GM21381 (cell line): ENCODE data around the gene LYRM4.

ENCODE experiments used
- ATAC-seq: cut with Tn5 transposase; IDR thresholded peaks from one replicate; pipeline ENCODE4 v1.9.1; 2021; ENCODE audit warnings: mild to moderate bottlenecking, moderate library complexity; ENCODE audit not compliant: unreplicated experiment

Gene LYRM4

DNA sequence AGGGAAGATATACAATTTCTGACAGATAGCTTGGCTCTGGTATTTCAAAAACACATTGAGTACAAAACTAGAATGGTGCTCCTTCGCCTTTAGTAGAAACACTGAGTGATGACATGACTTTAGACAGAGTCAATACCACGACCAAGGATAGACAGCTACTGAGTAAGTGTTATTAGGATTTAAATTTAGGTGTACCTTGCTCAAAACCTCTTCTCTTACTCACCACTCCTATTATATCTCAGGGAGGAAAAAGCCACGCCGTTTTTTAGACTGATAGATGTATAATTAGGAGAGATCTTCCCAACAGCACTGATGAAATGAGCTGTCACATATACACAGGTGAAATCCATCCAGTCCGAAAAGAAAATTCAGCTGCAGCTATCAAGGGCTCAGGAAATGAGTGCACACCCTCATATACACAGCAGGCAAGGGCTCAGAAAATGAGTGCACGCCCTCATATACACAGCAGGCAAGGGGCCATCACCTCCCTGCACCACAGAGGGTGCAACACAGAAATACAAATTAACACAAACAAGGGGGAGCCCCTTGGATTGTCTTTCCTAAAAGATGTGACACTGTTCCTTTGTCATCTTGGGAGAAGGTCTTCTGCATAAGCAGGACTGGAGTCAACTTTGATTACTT, 53.7 kb downstream of the LYRM4 start:
- no peak for ATAC-seq

DNA sequence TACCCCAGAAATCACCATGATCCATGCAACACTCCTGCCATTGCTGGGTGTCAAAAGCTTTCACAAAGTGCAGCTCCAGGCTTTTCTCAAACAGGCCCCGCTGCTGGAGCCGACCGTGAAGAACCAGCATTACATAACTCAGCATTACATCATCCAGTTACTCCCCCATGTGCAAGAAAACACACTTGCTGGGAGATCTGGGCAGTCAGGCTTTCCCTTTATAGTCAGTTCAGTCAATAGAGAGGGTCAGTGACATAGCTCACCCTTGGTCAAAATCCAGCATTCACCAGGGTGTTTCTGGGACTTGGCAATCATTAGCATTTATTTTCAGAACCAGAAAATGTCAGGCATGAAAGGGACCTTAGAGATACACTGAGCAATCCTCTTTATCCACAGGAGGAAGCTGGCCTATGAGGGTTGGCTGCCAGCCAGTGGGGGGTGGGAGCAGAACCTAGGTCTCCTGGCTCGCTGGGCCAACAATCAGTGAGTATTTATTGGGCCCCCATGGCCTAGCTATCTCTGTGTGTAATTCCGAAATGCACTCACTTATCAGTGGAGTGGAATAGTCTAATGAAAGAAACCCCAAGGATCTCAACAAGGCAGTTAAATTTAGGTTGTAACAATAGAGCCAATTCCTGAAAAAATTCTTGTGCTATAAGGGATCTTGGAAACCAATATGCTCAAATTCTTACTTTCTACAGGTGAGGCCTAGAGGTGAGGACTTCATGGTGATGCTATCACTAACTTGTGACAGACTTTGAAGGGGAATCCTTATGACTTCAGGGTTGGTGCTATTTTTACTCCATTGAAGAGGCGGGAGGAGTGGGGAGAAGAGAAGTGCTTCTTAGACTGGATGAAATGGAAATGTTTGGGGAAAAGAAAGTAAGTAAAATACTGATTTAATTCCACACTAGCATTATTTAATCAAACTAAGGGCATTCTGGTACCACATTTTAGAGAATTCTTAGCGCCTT, 54.6 kb downstream of the LYRM4 start:
- ATAC-seq, result no peak

DNA sequence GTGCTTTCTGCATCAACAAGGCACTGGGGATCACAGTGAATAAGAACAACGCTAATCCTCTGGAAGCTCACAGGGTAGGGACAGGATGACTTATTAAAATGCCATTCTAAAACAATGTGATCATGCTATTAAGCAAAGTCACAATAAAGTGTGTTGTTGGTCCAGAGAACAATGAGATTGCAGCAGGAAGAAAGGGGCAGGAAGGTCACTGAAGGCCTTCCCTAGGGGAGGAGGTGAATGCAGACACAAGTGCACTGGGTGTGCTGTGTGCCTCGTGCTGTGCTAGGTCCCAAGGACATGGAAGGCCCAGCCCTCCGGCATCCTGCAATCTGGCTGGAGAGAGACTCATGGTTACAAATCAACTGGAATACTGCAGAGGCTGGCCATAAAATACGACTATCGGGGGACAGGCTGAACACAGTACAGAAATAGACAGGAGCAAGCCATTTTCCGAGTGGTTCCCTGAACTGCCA, 55.7 kb downstream of the LYRM4 start:
- no peak for ATAC-seq

DNA sequence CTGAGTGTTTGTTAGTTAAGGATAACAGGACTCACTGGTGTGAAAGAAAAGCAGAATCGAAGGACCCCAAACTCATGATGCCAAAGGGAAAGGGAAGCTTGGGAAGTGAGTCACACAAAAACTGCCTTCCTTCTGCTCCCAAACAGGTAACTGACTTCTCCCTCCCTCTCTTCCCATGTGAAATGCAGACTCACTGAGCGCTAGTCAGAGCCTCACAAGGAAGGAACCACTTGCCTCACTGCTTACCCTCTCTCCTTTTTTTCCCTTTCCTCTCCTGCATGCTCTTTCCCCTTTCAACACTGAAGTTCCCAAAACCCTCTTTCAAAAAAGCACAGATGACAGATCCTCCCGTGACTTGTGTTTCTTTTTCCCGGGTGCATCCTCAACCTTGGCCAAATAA, 56.4 kb downstream of the LYRM4 start:
- ATAC-seq, result no peak

DNA sequence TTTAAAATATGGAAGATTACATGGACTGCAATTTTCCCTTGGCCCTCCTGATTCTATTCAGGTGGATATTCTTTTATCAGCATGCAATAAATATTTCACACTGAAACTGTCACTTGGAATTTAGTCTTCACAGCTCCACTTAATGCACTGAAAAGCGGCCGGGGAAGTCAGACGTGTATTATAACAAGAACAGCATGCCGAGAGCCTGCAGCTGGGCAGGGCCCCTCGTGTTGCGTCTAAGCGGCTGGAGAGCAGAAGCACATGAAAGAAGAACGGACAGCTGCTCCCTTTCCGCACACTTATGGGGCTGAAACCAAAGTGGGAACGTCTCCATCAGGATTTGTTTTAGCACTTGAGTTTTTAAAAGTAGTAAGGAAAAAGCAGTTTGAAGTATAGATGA, 57.2 kb downstream of the LYRM4 start:
- no peak for ATAC-seq

DNA sequence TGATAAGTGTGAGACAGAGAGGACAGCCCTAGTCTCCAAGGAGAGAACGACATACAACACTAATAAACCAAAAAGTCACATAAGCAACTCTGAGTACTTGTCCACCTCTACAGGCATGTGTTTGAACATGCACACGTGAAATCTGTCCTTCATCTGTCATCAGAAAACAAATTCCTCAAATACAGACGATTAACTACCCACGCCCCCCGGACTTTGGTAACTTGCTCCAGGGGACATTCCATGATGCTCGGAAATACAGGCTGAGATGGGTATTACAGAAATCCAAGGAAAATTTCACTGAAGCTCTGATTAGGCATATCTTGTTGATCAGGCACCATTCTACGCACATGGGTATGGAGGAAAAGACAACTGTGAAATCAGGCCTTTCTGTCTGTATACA, 57.8 kb downstream of the LYRM4 start:
- no peak for ATAC-seq

DNA sequence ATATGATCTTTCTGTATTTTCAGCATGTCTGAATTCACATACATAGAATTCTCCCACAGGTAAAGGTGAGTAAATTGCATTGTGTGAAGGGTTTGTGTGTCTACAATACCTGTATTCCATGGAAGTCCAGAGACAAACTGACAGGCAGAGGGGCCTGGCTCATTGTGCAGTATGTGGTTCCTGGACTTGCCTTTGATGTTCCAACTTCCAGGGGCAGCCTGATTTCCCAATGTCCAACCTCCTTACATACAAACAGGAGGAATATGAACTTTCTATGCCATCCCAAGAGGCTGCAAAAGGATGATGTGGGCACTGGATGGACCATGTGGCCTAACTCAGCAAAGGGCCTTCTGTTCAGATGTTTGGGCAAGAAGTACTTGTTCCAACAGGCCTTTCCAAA, 58.5 kb downstream of the LYRM4 start:
- ATAC-seq, result no peak

DNA sequence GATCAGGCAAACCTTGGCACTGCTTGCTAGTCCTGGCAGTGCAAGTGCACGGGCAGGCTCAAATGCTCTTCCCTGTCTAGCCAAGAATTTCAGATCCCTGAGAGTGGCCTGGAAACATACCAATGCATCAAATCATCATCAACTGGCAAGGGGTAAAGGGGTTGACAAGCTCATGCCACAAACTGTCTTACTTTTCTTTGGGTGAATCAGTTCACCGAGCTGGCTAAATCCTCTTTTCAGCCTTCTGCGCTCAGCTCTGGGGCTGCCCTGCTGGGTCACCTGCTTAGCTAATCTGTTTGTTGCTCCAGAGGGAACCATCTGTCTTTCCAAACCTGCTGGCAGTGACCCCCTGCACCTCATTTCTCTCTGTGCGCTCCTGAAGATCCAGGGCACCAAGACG, 59.5 kb downstream of the LYRM4 start:
- ATAC-seq, result no peak

DNA sequence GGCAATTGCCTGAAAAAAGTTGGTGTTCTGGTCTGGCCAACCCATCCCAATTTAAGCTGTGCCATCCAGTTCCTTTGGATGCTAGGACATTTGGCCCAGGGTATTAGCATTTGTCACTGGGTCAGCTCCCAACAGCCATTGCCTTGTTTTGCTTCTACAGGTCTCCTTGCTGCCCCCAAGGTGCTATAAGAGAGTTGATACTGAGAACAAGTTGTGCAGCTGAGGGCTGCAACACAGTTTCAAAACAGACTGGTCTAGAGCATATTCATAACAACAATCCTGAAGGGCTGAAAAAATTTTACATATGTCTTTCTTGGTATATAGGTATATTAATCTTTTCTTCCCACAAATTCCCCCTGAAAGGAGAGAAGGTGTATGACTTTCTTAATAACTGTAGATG, 61.0 kb downstream of the LYRM4 start:
- no peak for ATAC-seq

DNA sequence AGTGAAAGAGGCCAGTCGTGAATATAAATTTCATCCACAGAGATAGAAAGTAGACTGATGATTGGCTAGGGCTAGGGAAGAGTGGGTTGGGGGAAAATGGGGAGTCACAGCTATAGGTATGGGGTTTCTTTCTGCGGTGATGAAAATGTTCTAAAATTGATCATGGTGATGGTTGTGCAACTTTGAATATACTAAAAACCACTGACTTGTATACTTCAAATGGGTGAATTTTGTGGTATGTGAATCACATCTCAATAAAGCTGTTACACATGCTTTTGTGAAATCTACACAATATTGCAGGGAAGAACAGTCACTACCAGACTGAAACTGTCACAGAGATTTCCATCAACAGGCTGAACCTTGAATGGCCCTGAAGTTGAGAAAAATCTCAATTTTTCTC, 61.5 kb downstream of the LYRM4 start:
- ATAC-seq, result no peak

DNA sequence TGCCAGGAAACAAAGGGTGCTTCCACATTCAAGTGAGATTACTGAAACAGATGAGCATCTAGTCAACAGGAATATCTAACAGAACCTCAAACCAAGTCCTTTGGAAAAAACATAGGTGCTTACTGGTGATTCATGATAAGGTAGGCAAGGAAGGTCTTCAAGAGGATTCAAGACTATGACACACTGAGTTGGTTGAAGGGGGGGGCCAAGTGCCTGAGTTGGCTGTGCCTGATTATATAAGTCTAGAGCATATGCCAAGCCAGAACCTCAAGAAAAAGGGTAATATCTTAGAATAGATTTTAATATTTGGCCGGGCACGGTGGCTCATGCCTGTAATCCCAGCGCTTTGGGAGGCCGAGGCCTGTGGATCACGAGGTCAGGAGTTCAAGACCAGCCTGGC, 63.7 kb downstream of the LYRM4 start:
- no peak for ATAC-seq

DNA sequence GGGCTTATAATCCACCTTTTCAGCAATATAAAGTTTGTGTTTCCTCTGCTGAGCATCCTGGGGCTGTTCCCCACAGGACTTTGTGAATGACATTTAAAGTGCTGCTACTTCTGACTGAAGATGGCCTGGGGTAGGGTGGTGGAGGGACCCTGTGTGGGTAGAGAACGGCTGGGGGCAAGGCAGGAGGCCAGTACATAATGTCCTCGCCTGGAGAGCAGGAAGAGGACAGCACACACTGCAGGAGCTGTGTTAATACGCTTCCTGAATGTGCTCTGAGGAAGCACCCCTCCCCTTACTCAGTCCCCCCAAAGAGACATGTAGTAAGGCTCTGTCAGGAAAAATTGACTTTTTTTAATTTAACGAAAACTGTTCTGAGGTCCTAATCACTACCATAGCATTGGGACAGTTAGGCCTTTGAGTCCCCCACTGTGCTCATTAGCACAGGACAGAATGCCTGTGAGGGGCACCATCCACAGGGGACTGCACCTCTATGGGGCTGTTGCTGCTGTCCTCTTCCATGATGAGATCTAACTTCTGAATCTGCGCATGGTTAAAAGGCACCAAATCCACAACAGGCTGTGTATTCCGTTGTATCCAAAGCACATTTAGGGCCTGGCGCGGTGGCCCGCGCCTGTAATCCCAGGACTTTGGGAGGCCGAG, 68.5 kb downstream of the LYRM4 start:
- ATAC-seq, result no peak

DNA sequence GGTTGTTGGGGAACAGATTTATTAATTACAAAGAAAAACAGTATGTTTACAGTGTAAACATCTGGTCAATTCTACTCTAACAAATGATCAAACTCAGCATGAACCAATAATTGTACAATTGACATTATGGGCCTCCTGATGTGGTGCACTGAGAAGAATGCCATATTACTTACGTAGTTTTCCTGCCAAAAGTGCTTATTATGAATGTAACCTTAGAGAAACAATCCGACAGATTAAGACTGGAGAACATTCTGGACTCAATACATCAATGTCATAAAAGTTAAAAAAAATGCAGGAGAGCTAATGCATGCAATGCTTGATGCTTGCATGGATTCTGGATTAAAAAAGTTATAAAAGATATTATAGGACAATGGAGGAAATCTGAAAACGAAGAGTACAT, 69.0 kb downstream of the LYRM4 start:
- ATAC-seq, result no peak

DNA sequence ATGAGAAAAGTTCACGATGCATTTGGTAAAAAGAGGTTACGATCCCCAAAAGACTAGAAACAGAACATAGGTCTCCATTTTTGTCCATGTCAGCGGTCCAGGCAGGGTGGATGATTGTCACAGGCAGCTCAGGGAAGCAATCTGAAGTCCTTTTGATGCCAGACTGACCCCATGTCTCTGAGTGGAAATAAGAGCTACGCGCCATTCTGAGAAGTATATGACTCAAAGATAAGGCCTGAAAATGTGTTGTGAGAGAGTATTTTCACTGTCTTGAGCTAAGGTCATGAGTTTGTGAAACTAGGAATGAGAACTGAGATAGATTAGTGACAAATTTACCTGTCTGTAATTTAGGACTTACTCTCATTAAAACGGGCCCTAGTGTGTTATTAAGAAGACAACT, 69.5 kb downstream of the LYRM4 start:
- ATAC-seq, result peak; percentile 72

DNA sequence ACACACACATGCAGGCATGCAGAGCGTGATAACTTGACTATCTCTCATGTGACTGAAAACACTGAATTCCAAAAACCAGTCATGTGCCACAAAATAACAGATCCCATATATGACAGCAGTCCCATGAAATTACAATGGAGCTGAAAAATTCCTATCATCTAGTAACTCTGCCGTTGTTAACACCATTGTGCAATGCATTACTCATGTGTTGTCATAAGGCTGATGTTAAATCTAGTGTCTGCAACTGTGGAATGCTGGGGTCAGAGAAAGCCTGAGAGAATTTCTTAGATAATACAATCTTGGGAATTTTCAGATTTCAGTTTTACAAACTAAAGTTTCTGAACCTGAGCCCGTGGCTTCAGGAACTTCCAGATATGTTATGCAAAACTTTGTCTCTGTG, 70.2 kb downstream of the LYRM4 start:
- no peak for ATAC-seq

DNA sequence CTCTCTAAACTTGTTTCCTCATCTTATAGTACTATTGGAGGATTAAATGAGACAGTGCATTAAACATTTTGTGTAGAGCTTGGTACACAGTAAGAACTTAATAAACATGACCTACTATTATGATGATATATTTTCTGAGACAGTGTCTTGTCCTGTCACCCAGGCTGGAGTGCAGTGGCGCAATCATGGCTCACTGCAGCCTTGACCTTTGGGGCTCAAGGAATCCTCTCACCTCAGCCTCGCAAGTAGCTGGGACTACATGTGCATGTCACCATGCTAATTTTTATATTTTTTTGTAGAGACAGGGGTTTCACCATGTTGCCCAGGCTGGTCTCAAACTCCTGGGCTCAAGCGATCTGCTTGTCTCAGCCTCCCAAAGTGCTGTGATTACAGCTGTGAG, 72.1 kb downstream of the LYRM4 start:
- no peak for ATAC-seq

DNA sequence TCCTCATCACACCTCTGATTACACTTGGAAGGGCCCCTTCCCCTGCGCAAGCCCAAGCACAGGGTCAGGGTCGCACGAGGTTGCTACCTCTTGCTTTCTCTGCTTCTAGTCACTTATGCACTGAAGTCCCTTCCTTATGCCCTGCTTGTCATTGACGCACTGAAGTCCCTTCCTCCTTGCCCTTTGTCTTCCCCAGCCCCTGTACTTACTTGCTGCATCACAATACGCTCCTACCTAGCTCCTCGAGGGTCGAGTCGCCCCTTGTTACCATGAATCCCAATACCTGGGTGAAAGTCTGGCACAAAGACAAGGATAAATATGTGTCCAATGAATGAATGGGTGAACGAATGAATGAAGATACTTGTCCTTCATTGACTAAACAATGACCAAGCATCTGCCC, 75.9 kb downstream of the LYRM4 start:
- no peak for ATAC-seq

DNA sequence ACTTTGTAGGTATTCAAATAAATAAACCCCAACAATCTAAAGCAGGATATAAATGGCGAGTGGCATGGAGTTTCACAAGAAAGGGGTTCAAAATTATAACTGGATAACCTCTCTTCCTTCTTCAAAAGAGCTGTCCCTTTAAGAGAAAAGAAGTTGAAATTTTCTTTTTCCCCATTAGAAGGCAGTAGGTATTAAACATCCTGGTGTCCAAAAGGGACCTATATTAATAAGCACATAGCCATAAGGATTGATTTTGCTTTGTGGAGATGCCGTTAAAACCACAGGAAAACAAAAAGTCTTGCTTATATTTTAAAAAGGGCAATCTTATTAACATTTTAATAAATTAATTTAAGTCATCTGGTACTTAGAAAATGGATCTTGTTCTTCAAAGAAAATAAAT, 76.5 kb downstream of the LYRM4 start:
- no peak for ATAC-seq

DNA sequence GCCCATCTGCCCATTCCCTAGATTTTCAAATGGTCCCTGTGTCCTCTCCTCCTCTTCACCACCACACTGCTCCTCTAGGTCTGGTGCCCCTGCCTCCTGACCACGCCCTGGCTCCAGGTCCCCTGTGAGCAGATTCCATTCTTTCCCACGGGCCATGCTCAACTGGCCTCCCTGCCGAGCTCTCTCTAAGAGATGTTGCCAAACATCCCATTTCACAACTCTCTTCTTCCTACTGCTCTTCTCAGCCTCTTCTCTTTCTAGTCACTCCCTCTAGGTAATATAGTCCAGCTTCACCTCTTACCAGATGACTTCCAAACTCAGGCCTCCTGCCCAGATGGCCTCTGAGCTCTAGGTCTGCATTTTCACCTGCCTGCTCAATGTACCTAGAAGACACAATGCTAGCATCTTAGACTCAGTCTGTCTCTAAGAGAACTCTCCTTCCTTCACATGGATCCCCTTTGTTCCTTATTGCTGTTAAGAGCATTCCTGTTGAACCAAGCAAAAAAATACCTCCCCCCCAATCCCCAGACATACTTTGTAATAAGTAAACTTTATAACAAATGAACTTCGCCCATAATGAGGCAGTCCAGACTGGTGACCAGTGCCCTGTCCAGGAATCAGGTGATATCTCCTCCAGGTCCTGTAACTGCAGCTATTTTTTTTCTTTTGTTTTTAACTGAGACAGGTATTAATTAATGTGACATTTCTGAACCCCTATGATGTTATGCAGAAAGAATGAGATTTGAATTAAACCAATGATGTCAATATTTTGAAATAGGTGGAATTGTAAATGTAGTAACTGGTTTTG, 79.0 kb downstream of the LYRM4 start:
- no peak for ATAC-seq

DNA sequence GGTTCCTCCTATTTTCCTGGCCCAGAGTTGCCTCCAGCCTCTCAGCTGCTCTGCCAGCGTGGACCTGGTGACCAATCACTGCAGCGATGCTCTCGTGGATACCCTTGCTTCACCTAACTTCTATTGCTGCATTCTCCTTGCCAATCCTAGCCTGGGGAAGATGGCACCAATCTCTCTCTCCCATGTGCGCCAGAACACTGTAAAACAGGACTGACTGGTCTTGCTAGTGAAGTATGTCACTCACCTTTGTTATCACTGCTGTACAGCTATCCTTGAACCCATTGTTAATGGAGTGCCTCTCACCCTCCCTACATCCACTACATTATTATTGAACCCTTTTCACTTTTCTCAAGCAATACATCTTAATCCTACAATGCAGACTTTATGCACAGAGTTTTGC, 80.1 kb downstream of the LYRM4 start:
- ATAC-seq, result no peak

DNA sequence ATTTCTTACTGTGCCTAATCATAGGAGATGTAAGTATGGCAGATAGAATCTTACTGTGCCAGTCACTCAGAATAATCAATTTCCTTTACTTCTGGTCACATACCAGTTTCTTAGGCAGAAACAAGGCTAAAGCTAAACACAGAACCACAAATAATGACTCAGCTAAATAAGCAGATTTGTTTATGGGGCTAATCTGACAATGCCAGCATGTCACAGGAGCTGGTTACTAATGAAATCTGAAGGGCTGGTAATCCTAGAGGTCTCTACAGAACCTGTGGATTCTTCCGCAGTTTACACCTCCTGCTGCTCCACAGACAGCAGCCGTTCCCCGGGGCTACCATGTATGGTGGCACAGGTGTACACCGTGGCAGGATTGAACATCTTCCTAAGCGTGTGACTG, 80.8 kb downstream of the LYRM4 start:
- ATAC-seq, result no peak
